EH (cell line): ENCODE results near the gene MRPL27.

Experiments
- DNase-seq: peaks from one replicate; pipeline ENCODE4 v3.0.0-alpha.2; 2015; ENCODE audit warnings: low read depth

The MRPL27 gene

GRCh38 chr17:50345432-50346312, 27.3 kb downstream of the MRPL27 start, which contains the start of gene XYLT2:
XYLT2 (plus strand) TSS chr17:50346126; CDS start chr17:50346141, 15 bp downstream.
- DNase-seq = peak; percentile 82

GRCh38 chr17:50344731-50345365, 28.1 kb downstream of the MRPL27 start:
- peak; percentile 30 for DNase-seq

GRCh38 chr17:50339381-50339780, 33.6 kb downstream of the MRPL27 start:
- no peak for DNase-seq

GRCh38 chr17:50338645-50339044, 34.3 kb downstream of the MRPL27 start:
- DNase-seq = no peak

- no peak for DNase-seq
Measured at GRCh38 chr17:50337956-50338355, 35.0 kb downstream of the MRPL27 start.

- peak; percentile 18 for DNase-seq
Measured at GRCh38 chr17:50333291-50334057, 39.5 kb downstream of the MRPL27 start.

GRCh38 chr17:50332196-50332595, 40.8 kb downstream of the MRPL27 start:
- no peak for DNase-seq

GRCh38 chr17:50331085-50331791, 41.7 kb downstream of the MRPL27 start:
- DNase-seq = peak; percentile 80

GRCh38 chr17:50330151-50330775, 42.7 kb downstream of the MRPL27 start:
- DNase-seq = no peak

GRCh38 chr17:50329716-50330115, 43.3 kb downstream of the MRPL27 start:
- no peak for DNase-seq

- no peak for DNase-seq
Measured at GRCh38 chr17:50328363-50329325, 44.3 kb downstream of the MRPL27 start.

- DNase-seq = no peak
Measured at GRCh38 chr17:50326831-50327364, 46.1 kb downstream of the MRPL27 start.

- no peak for DNase-seq
Measured at GRCh38 chr17:50325906-50326305, 47.1 kb downstream of the MRPL27 start.

- no peak for DNase-seq
Measured at GRCh38 chr17:50323060-50323459, 49.9 kb downstream of the MRPL27 start.

- DNase-seq = no peak
Measured at GRCh38 chr17:50322271-50322670, 50.7 kb downstream of the MRPL27 start.

- no peak for DNase-seq
Measured at GRCh38 chr17:50319306-50320004, 53.5 kb downstream of the MRPL27 start.

- DNase-seq = peak; percentile 32
Measured at GRCh38 chr17:50318501-50319285, 54.3 kb downstream of the MRPL27 start.
